Measurements from ENCODE around the gene UTRN.

UTRN gene

DNA sequence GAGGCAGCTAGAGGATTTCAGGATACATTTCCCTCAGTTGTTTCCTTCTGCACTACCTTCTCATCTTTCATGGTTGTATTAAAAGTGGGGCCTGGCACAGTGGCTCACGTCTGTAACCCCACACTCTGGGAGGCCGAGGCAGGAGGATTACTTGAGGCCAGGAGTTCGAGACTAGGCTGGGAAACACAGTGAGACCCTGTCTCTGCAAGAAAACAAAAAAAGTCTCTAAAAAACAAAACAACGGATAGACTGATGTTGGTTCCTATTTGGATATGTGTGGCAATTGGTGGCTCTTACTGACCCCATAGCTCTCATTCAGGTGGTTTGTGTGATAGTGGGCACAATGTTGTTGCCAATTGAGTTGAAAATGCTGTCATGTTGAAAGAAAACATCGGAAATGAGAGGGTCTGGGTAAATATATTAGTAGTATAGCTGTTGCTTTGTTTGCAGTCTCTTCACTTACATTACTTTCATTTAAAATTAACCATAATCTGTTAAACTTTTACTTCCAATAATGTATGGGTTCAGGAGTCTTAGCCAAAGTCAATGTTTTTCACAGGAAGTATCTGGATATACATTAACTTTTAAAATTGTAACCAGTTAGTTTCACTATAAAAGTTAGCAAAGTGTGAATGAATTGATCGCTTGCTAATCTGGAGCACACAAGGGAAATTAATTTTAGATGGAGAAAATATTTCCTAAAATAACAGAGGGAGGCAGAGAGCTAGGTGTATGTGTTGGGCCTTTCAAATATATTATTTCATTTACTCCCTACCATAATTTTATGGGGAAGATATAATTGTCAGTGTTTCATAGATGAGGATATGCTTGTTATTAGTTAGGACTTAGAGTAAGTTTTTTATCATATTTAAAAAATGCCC, 31.1 kb downstream of the UTRN start:
- H3K4me1 Mint-ChIP-seq: peaks cover 20% of the 10 kb centered on the region
- no peak overlapping the region for H3K4me3 Mint-ChIP-seq
- ATAC-seq (no peak), DNase-seq (no peak)
- peak overlapping the region in 1 of 2 donors; percentile 65 for H3K27ac Mint-ChIP-seq
- H3K9me3 Mint-ChIP-seq: no peaks in the 10 kb centered on the region
- no peaks in the 10 kb centered on the region for H3K27me3 Mint-ChIP-seq

DNA sequence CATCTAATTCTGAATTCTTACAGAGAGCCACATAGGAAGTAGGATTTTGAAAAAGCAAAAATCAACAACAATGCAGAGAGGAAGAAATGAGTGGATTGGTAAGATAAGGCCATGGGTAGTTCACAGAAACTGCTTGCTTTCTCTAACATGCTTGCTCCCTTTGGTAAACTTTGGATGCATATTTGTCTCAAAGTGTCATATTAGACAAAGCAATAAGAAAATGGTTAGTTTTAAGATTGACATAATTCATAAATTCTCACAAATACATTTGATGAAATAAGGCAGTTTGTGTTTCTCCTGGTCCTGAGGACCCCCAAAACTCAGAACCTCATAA, 31.7 kb downstream of the UTRN start:
- no peak for ATAC-seq
- no peak for DNase-seq
- H3K4me3 Mint-ChIP-seq: no peak overlapping the region
- H3K27me3 Mint-ChIP-seq: no peaks in the 10 kb centered on the region
- H3K9me3 Mint-ChIP-seq: no peaks in the 10 kb centered on the region
- no peak overlapping the region for H3K27ac Mint-ChIP-seq
- H3K4me1 Mint-ChIP-seq: peaks cover 17% of the 10 kb centered on the region

DNA sequence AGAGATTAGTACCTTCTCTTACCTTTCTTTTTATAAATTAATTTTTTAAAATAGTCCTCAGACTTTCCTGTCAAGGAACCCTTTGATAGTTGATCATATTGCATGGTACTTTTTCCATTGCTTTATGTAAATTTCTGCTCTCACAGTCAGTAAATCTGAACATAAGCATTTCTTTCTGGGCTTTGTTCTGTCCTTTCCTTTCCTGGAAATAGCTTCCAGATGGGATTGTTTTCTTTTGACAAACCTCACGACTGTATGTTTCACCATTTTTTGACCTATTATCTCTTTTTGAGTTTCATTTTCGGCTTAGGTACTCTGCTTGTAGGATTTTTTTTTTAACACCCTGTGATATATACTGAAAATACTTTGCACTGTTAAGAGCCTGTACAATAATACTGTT, 32.6 kb downstream of the UTRN start:
- no peaks in the 10 kb centered on the region for H3K9me3 Mint-ChIP-seq
- H3K4me3 Mint-ChIP-seq: no peak overlapping the region
- ATAC-seq (no peak), DNase-seq (no peak)
- no peaks in the 10 kb centered on the region for H3K27me3 Mint-ChIP-seq
- H3K27ac Mint-ChIP-seq: no peak overlapping the region
- H3K4me1 Mint-ChIP-seq: peaks cover 17% of the 10 kb centered on the region

DNA sequence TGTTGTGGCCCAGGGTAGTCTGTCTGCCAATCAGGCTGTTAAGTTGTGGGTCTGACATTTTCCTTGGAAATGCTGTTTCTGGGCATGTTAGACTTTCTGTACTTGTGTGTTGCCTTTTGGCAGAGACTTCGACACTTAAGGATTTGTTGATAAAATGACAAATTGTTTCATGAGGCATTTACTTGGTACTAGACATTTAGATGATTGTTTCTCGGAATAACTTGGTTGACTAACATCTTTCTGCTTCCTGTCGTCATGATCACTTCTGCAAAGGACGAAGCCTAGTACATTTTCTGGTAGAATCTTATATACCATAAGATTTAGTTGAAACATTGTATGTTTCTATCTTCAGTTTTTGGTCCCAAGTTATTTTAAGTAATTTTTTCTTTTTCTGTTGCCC, 34.1 kb downstream of the UTRN start:
- H3K4me3 Mint-ChIP-seq: no peak overlapping the region
- no peak for DNase-seq
- ATAC-seq: no peak
- H3K4me1 Mint-ChIP-seq: peaks cover 17% of the 10 kb centered on the region
- no peaks in the 10 kb centered on the region for H3K27me3 Mint-ChIP-seq
- H3K27ac Mint-ChIP-seq: no peak overlapping the region
- H3K9me3 Mint-ChIP-seq: no peaks in the 10 kb centered on the region

DNA sequence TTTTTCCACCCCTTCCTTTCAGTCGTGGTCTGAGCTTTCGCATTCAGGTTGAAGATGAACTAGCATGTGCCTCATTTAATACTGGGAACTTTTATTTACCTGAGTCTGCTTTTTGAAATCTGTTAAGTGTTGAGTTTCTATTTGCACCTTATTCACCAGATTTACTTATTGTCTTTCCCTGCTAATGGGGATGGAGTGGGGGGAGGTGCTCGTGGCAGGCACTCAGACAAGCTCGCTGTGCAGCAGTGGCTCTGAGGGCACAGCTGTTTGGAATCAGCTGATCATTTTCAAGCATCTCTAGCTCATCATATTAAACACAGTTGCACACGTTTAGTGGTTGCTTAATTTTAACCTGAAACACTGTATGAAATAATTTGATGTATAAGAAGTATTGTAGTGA, 35.6 kb downstream of the UTRN start:
- ATAC-seq (no peak), DNase-seq (no peak)
- H3K4me3 Mint-ChIP-seq: peak overlapping the region; percentile 8 to 25
- no peaks in the 10 kb centered on the region for H3K9me3 Mint-ChIP-seq
- no peaks in the 10 kb centered on the region for H3K27me3 Mint-ChIP-seq
- peaks cover 17% of the 10 kb centered on the region for H3K4me1 Mint-ChIP-seq
- H3K27ac Mint-ChIP-seq: peak overlapping the region in 1 of 2 donors; percentile 3

DNA sequence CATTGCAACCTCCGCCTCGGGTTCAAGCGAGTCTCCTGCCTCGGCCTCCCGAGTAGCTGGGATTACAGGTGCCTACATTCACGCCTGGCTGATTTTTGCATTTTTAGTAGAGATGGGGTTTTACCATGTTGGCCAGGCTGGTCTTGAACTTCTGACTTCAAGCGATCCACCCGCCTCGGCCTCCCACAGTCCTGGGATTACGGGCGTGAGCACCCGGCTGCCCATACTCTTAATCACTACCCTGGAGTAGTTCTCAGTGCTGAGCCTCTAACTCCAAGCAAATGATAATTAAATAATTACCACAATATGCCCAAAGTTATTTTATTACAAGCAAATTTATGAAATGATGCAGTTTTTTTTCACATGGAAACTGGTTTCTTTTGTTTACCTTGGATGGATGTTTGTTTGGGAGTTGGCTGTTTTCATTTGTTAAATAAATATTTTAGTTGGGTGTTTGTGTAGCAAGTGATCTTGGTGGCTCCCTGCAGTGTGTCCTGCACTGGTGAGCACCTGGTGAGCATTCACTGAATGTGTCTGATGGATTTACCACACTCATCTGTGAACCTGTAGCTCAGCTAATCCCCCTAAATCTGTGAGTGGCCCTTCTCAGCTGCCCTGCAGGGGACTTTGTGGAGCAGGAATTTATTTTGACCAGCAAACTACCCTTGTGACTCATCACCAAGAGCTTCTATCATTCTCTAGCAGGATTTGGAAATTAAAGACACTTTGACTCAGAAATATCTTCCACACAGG, 36.9 kb downstream of the UTRN start:
- Mint-ChIP-seq H3K27ac (no peak overlapping the region), H3K4me1 (peaks cover 10% of the 10 kb centered on the region), H3K4me3 (no peak overlapping the region), H3K9me3 (no peaks in the 10 kb centered on the region), H3K27me3 (no peaks in the 10 kb centered on the region)
- no peak for DNase-seq
- no peak for ATAC-seq

DNA sequence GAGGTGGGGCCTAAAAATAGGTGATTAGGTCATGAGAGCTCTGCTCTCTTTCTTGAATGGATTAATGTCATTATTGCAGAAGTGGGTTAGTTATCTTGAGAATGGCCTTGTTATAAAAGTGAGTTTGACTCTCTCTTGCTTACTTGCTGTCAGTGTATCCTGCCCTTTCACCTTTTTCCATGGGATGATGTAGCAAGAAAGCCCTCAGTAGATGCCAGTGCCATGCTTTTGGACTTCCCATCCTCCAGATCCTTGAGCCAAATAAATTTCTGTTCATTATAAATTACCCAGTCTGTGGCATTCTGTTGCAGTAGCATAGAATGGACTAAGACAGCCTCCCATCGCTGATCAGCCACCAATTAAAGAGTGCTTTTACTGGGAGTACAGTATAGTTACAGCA, 40.1 kb downstream of the UTRN start:
- no peak overlapping the region for H3K27ac Mint-ChIP-seq
- H3K9me3 Mint-ChIP-seq: no peaks in the 10 kb centered on the region
- no peaks in the 10 kb centered on the region for H3K27me3 Mint-ChIP-seq
- H3K4me1 Mint-ChIP-seq: peaks cover 10% of the 10 kb centered on the region
- no peak for DNase-seq
- no peak overlapping the region for H3K4me3 Mint-ChIP-seq
- ATAC-seq: no peak

DNA sequence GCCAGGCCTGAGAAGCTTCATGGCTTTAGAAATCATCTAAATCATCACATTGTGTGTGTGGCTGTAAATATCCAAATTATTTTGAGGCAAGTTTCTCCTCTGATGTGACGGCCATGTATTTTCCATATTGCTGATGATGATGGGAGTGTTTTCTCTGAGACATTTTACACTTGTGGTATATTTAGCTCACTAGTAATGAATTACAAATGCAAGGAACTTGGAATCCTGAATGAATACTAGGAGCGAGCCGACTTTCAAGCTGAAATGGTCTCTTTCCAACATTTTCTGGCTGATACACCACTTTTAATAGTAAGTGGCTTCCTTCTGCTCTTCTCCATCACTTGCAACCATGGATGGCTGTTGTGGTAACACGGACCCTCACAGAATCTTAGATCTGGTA, 41.3 kb downstream of the UTRN start:
- Mint-ChIP-seq H3K9me3 (no peaks in the 10 kb centered on the region), H3K27ac (no peak overlapping the region), H3K4me1 (no peaks in the 10 kb centered on the region), H3K27me3 (no peaks in the 10 kb centered on the region), H3K4me3 (no peak overlapping the region)
- DNase-seq (no peak), ATAC-seq (no peak)

DNA sequence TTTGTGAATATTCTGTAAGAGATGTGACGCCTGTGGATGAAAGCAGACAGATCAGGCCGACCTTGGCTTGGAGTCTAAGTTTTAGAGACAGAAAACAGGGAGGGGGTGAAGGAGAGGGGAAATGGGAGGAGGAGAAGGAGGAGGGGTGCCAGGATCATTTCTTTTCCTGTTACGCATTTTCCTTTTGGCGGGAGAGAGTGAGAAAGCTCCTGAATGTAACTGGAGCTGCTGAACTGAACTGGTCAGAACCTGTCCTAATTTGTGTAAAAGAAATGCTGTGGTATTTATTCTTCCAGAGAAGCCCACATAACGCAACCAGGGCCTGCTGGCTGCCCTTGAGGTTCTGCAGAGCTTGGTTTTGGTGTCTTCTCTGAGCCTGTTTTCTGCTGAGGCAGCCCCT, 41.9 kb downstream of the UTRN start:
- DNase-seq (no peak), ATAC-seq (no peak)
- Mint-ChIP-seq H3K4me1 (no peaks in the 10 kb centered on the region), H3K27ac (no peak overlapping the region), H3K9me3 (no peaks in the 10 kb centered on the region), H3K4me3 (no peak overlapping the region), H3K27me3 (no peaks in the 10 kb centered on the region)

DNA sequence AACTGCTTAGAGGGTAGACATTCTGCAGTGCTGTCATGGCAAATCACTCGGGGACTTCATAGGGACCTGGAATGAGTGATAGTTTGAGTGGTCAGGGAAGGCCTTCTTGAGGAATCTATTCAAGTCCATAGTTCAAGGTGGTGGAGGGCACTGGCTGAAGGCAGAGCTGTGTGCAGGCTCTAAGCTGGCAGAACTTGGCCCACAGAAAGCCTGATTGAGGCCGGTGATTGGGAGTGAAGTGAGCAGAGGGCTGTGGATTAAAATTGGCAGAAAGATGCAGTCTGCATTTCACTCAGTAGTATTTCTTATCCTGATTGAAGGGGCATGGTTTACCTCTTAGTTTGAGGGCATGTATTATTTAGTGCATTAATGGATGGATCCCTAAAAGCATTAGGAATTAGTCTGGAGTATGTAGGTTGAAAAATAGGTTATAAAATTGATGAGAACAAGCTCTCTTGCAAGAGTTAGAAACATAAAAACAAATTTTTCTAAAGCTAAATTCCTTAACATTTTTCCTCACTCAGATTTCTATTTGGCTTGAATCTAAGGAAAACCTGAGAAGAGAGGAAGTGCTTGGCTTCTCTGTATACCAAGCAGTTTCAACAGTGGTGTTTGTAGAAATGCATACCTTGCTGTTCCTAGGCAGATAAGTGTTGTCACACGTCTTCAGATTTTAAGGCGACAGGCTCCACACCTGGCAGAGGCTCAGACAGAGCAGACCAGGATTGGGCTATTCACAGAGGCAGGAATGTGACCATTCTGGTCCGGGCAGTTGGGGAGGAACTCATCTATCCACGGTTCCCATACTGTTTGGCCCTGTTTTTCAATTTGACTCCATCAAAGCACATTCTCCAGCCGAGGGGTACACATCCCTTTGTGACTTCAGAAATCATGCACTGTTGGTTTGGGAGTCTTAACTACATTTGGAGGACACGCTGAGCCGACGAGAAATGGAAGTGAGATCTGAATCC, 45.2 kb downstream of the UTRN start:
- no peak for DNase-seq
- no peak overlapping the region for H3K4me3 Mint-ChIP-seq
- H3K9me3 Mint-ChIP-seq: no peaks in the 10 kb centered on the region
- H3K27me3 Mint-ChIP-seq: no peaks in the 10 kb centered on the region
- H3K27ac Mint-ChIP-seq: peak overlapping the region in 1 of 2 donors; percentile 40
- peaks cover 12% of the 10 kb centered on the region for H3K4me1 Mint-ChIP-seq
- ATAC-seq: no peak

DNA sequence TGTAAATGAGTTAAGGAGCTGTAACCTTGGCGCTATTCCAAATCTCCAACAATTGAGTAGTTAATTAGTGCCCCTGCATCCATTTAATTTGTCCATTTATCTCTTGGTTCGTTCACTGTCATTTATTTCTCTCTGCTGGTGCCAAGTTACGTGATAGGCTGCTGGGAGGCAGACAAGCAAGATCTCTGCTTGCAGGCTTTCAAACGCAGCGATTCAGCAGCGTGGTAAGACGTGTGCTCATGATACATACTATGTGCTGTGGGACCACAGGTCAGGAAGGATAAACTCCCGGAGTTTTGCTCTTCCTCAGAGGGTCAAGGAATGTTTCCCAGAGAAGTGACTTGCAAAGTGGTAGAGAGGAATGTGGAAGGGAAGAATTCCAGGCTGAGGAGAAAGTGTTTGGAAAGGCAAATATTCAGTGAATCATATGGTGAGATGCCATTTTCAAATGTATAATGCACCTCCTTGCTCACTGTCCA, 46.4 kb downstream of the UTRN start:
- DNase-seq: no peak
- H3K4me1 Mint-ChIP-seq: peaks cover 24% of the 10 kb centered on the region
- ATAC-seq: no peak
- H3K27ac Mint-ChIP-seq: no peak overlapping the region
- H3K4me3 Mint-ChIP-seq: no peak overlapping the region
- no peaks in the 10 kb centered on the region for H3K9me3 Mint-ChIP-seq
- H3K27me3 Mint-ChIP-seq: no peaks in the 10 kb centered on the region

DNA sequence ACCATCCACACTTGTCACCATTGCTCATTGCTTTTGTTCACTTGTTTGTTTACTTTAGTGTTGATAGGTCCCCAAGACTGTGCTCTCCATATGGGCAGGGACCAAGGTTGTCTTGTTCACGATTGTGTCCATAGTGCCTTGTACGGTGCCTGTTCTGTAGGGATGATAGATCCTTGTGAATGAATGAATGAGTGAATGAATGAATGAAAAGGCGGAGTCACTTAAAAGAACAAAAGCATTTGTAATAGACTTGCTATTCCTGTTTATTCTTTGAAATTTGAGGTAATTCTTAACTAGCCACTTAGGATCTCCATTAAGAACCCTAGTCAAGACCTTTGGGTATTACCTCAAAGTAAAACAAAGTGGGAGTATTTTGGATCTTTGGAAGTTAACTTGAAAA, 47.0 kb downstream of the UTRN start:
- H3K4me3 Mint-ChIP-seq: no peak overlapping the region
- H3K4me1 Mint-ChIP-seq: peaks cover 31% of the 10 kb centered on the region
- no peak for ATAC-seq
- no peak overlapping the region for H3K27ac Mint-ChIP-seq
- DNase-seq: no peak
- no peaks in the 10 kb centered on the region for H3K9me3 Mint-ChIP-seq
- H3K27me3 Mint-ChIP-seq: no peaks in the 10 kb centered on the region

DNA sequence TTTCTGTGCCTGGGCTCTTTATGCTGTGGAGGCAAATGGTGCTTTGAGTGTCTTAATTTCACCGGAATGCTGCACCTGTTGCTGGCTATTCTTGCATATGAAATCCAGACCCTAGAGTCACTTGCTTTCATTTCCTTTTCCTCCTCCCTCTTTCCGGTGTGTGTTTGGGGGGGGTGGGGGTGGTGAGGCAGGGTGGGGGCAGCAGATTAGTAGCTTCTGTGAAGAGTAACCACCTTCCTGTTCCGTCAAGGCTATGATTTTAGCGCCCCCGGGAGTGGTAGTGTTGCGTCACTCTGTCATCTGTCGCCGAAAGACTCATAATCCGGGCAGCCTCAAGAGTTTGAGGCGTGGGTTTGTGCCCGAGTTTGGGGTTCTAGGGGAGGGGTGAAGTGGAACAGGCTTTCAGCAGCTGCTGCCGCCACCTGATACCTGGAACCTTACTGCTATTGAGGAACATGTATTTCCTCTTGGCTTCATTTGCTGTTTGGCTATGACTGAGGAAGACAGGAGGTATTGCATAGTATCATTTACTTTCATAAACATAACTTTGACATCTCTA, 49.1 kb downstream of the UTRN start:
- DNase-seq (peak; percentile 60 to 83), ATAC-seq (peak; percentile 84)
- Mint-ChIP-seq H3K9me3 (no peaks in the 10 kb centered on the region), H3K4me1 (peaks cover 51% of the 10 kb centered on the region), H3K27ac (peak overlapping the region; percentile 81 to 85), H3K4me3 (peak overlapping the region; percentile 62 to 79), H3K27me3 (no peaks in the 10 kb centered on the region)

All from stimulated activated naive CD8-positive, alpha-beta T cell treated with anti-CD3 and anti-CD28 coated beads, Interleukin-15, amount 100 ng/mL, for 72 hours (primary cell).